HepG2 (cell line): Measurements from ENCODE around the gene ZNF184. TPM values are rescaled to one million over a fixed set of nuclear protein-coding genes. Genes with fewer than 3 reads are reported as not detected.
"Not testable (repeated sequence)": the region's sequence is repeated elsewhere in the genome, so short reads cannot be mapped to it uniquely, and the experiment has no call there.

Experiments
- ATAC-seq: fragments of 200-7000 bp; cut with Tn5 transposase; 3 replicates; pipeline ENCODE4 v1.9.1; 2020; ENCODE audit warnings: mild to moderate bottlenecking, moderate library complexity
- BruUV-seq: library from RNA; stranded (reverse); fragments of 400-500 nt; replicated peaks from 2 replicates; lab custom pipeline; 2021; lab: Mats Ljungman, UMichigan
- CTCF ChIA-PET: fragments of 300-600 bp; formaldehyde crosslinking; extraction: SDS; loops from one replicate; lab custom pipeline; 2021; ENCODE audit warnings: low total read pairs, inconsistent platforms, low intra/inter-chr PET ratio; lab: Yijun Ruan, JAX
- POLR2A ChIA-PET: fragments of 350-600 bp; sonication (Branson Sonifier 250); formaldehyde crosslinking; loops from one replicate; lab custom pipeline; 2020; ENCODE audit warnings: antibody characterized with exemption, inconsistent platforms; lab: Yijun Ruan, JAX
- DNase-seq: peaks from one replicate; pipeline ENCODE4 v3.0.0-alpha.2; 2015; ENCODE audit warnings: low spot score
- FAIRE-seq: peaks from 3 replicates; lab custom pipeline; 2011; peaks lifted over from hg19 to GRCh38; lab: Jason Lieb, UNC
- H2AFZ ChIP-seq: one replicate; pipeline ENCODE4 v1.6.1; 2011; ENCODE audit warnings: low read length, inconsistent platforms
- H3K27ac ChIP-seq: fragments of 300-600 bp; 3 replicates; pipeline ENCODE4 v1.8.0; 2011; ENCODE audit warnings: mixed run types, mild to moderate bottlenecking, mixed read lengths, low read length, inconsistent platforms; ENCODE audit not compliant: insufficient read depth; ENCODE audit errors: extremely low read length
- H3K27me3 ChIP-seq, 2 experiments: fragments of 200-600 bp in 1 of 2; 2 replicates in 1 of 2; 3 replicates in 1 of 2; pipeline versions ENCODE4 v1.6.0 to v1.8.0; 2011; ENCODE audit warnings: low read length in 2 of 2, mild to moderate bottlenecking in 2 of 2, moderate library complexity in 2 of 2, inconsistent platforms in 1 of 2; ENCODE audit not compliant: insufficient read depth in 2 of 2, control insufficient read depth in 1 of 2
- H3K36me3 ChIP-seq, 2 experiments: fragments of 200-600 bp in 1 of 2; replicated peaks in 1 of 2; 2 replicates in 1 of 2; 3 replicates in 1 of 2; pipeline versions ENCODE4 v1.5.1 to v1.8.0; 2011; ENCODE audit warnings: low read length in 2 of 2, inconsistent platforms in 1 of 2; ENCODE audit not compliant: insufficient read depth in 2 of 2, control insufficient read depth in 1 of 2
- H3K4me1 ChIP-seq: 2 replicates; pipeline ENCODE4 v1.5.1; 2012; ENCODE audit warnings: low read length, inconsistent platforms; ENCODE audit not compliant: insufficient read depth
- H3K4me2 ChIP-seq: 2 replicates; pipeline ENCODE4 v1.6.0; 2011; ENCODE audit warnings: low read depth, low read length, inconsistent platforms
- H3K4me3 ChIP-seq, 3 experiments: fragments of 200-600 bp in 1 of 3; sonication (generic), shearing (Covaris generic) in 1 of 3; replicated peaks in 1 of 3; 2 replicates each; pipeline ENCODE4 v1.5.1; 2011 to 2016; ENCODE audit warnings: low read length in 3 of 3, inconsistent platforms in 2 of 3, low read depth in 2 of 3, mild to moderate bottlenecking in 2 of 3, control low read depth in 1 of 3, mixed read lengths in 1 of 3; ENCODE audit not compliant: insufficient read depth in 1 of 3
- H3K79me2 ChIP-seq: one replicate; pipeline ENCODE4 v1.6.1; 2011; ENCODE audit warnings: low read length, inconsistent platforms; ENCODE audit not compliant: insufficient read depth
- H3K9ac ChIP-seq: 2 replicates; pipeline ENCODE4 v1.6.0; 2011; ENCODE audit warnings: mild to moderate bottlenecking, low read depth, low read length, inconsistent platforms; ENCODE audit not compliant: insufficient read depth
- H3K9me3 ChIP-seq: 2 replicates; pipeline ENCODE4 v1.5.1; 2012; ENCODE audit warnings: mild to moderate bottlenecking, low read length
- H4K20me1 ChIP-seq: 2 replicates; pipeline ENCODE4 v1.6.0; 2011; ENCODE audit warnings: inconsistent platforms, mild to moderate bottlenecking, low read length, moderate library complexity; ENCODE audit not compliant: insufficient read depth
- CREM ChIP-seq, 2 experiments: sonication (generic) in 1 of 2; formaldehyde crosslinking in 1 of 2; IDR thresholded peaks; 2 replicates each; pipeline versions ENCODE4 v1.4.0 to v1.6.1; 2016 to 2020; ENCODE audit warnings: antibody characterized with exemption in 1 of 2, mild to moderate bottlenecking in 1 of 2, missing genetic modification reagents in 1 of 2
- FOSL1 ChIP-seq: sonication (generic); formaldehyde crosslinking; IDR thresholded peaks from 2 replicates; pipeline ENCODE4 v1.9.0; 2021; ENCODE audit warnings: missing genetic modification reagents, borderline replicate concordance
- ONECUT2 ChIP-seq: sonication (generic); formaldehyde crosslinking; IDR thresholded peaks from 2 replicates; pipeline ENCODE4 v1.4.0; 2020; ENCODE audit warnings: missing genetic modification reagents
- WGBS: methylation state at CpG from one replicate; pipeline ENCODE4 v1.1.6; 2017; ENCODE audit warnings: low lambda C conversion rate; 5-methylcytosine and 5-hydroxymethylcytosine counted together
- in situ Hi-C: cut with HindIII; loops from 2 replicates; pipeline ENCODE4 v1.10.0; 2017; ENCODE audit warnings: low pct_unique_long_range_greater_than_20kb; ENCODE audit not compliant: extremely low pct_ligation_motif_present
- intact Hi-C: fragments of 100-400 bp; cut with micrococcal nuclease; formaldehyde crosslinking; loops from one replicate; pipeline ENCODE4 v1.10.0; 2022; ENCODE audit not compliant: unreplicated experiment
- polyA plus RNA-seq, 8 experiments: library from polyadenylated mRNA; depleted of rRNA in 3 of 8; stranded (reverse) in 7 of 8; unstranded in 1 of 8; fragments of >200 nt; fragmentation: Illumina TruSeq in 4 of 8; extraction: Trizol in 4 of 8; gene quantifications; 2 replicates each; pipeline versions ENCODE4 v1.2.1 to v1.2.3, GENCODE V29; 2011 to 2016; ENCODE audit warnings: low read depth in 4 of 8, missing spikeins in 1 of 8, mixed read lengths in 1 of 8; ENCODE audit not compliant: insufficient read depth in 1 of 8
- total RNA-seq, 5 experiments: library from RNA; depleted of rRNA; stranded (reverse); fragments of >200 nt; fragmentation: Illumina TruSeq; extraction: Trizol; gene quantifications; 2 replicates each; pipeline ENCODE4 v1.2.3, GENCODE V29; 2016; ENCODE audit warnings: low read depth in 1 of 5
- TF ChIP-seq, protein P1 (sequence below): sonication (generic); formaldehyde crosslinking; IDR thresholded peaks from 2 replicates; pipeline ENCODE4 v1.4.0; 2020; ENCODE audit warnings: missing genetic modification reagents

ZNF184 gene
- total and polyA plus RNA-seq, 2 of the 13 experiments (the other 11 are each of a cell fraction or from before 2014, with no cell fraction given): 2.1 to 10.1 TPM

DNA sequence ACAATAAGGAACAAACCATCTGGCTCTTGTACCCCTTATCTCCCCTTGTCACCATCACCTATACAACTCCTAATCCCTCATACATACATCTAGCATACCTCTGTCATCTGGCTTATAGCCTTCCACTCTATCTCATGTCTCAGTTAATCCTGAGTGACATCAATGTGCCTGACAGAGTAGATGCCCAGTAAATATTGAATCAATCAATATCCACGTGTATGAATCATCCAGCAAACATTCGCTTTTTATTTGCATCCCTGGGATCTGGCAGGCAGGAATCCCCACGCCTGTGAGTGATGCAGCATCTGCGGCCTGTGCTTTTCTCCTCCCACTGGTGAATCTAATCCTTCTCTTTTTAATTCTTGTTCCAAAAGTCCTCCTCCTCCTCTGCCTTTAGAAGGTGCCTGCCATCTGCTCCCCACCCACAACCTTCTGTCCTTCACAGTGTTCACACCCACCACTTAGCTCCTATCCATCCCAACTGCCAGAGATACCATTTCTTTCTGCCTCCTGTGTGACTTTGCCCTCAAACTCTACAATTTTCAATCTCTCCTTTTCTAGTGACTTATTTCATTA lies 46.8 kb downstream of the ZNF184 start (continued):
- TF ChIP-seq FOSL1 (CRISPR knock-in tag) (peak; percentile 42; the same call in 1 of the 2 replicates), ONECUT2 (peak; percentile 43; the same call in 1 of the 2 replicates)

DNA sequence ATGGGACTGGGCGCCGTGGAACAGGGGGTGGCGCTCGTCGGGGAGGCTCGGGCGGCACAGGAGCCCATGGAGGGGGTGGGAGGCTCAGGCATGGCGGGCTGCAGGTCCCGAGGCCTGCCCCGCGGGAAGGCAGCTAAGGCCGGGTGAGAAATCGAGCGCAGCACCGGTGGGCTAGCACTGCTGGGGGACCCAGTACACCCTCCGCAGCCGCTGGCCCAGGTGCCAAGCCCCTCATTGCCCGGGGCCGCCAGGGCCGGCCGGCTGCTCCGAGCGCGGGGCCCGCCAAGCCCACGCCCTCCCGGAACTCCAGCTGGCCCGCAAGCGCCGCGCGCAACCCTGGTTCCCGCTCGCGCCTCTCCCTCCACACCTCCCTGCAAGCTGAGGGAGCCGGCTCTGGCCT lies 48.1 kb downstream of the ZNF184 start:
- WGBS: 69% methylated on average over 26 of the region's 36 CpGs
- FAIRE-seq, intact Hi-C loops, H3K4me3 ChIP-seq, H3K27ac ChIP-seq, H2AFZ ChIP-seq, CTCF ChIA-PET, BruUV-seq, H3K9ac ChIP-seq, in situ Hi-C loops, H3K4me2 ChIP-seq, H3K27me3 ChIP-seq, DNase-seq, POLR2A ChIA-PET, H3K4me1 ChIP-seq, H4K20me1 ChIP-seq, H3K79me2 ChIP-seq, H3K36me3 ChIP-seq, H3K9me3 ChIP-seq, ATAC-seq: not testable (repeated sequence)

DNA sequence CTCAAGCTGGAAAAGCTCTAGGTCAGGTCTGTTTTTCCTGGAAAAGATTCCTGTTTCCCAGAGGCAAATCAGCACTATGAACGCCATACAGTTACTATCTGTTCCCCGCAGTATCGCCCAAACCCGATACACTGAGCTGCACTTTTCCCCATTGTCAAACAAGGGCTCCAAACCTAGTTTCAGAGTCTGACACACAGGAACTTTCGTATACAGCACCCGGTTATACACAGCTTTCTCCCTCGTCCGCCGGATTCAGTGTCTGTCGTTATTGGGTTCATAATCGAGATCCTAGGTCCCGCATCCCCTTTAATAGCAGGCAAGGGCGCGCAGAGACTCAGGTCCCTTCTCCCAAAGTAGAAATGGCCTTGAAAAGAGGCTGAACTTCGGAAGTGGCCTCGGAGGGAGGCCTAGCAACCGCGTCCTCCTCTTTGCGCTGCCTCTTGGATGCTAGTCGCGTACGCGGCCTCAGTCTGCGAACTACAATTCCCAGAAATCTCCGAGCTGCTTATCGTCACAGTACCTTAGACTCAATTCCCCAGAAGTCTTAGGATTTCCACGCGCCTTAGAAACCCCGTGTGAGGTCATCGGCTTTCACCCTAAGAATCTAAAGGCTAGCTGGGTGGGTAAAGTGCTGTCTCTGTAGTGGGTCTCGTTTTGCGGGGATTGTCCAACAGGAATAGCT lies 50.1 kb downstream of the ZNF184 start:
- intact Hi-C loops (no loop called here), in situ Hi-C loops (no loop called here)
- Histone ChIP-seq H3K4me2 (no peak overlapping the region), H3K9ac (no peak overlapping the region), H3K4me1 (no peaks in the 10 kb centered on the region), H3K27me3 (peaks cover 2 to 6% of the 10 kb centered on the region in 2 experiments; a peak in 1 of 5 replicates), H3K9me3 (no peaks in the 10 kb centered on the region), H3K27ac (no peak overlapping the region), H4K20me1 (no peaks in the 10 kb centered on the region), H3K79me2 (no peaks in the 10 kb centered on the region), H2AFZ (no peak overlapping the region), H3K36me3 (no peaks in the 10 kb centered on the region; a peak in 1 of 5 replicates), H3K4me3 (no peak overlapping the region)
- no peak for TF ChIP-seq CREM (IDR thresholded peaks at IDR 0.05)
- no peak for TF ChIP-seq CREM (CRISPR knock-in tag; IDR thresholded peaks at IDR 0.05)
- TF ChIP-seq, protein P1, sequence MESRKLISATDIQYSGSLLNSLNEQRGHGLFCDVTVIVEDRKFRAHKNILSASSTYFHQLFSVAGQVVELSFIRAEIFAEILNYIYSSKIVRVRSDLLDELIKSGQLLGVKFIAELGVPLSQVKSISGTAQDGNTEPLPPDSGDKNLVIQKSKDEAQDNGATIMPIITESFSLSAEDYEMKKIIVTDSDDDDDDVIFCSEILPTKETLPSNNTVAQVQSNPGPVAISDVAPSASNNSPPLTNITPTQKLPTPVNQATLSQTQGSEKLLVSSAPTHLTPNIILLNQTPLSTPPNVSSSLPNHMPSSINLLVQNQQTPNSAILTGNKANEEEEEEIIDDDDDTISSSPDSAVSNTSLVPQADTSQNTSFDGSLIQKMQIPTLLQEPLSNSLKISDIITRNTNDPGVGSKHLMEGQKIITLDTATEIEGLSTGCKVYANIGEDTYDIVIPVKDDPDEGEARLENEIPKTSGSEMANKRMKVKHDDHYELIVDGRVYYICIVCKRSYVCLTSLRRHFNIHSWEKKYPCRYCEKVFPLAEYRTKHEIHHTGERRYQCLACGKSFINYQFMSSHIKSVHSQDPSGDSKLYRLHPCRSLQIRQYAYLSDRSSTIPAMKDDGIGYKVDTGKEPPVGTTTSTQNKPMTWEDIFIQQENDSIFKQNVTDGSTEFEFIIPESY (CRISPR knock-in tag): peak; percentile 57
- FAIRE-seq (no peak), DNase-seq (no peak), ATAC-seq (no peak)
- WGBS: 58% methylated on average over 32 of the region's 32 CpGs
- CTCF ChIA-PET: no interaction called here
- POLR2A ChIA-PET: no interaction called here
- no TSS peak for BruUV-seq
